Loucy (cell line): ENCODE measurements around the gene ELP6.
"Not testable (repeated sequence)": the region's sequence is repeated elsewhere in the genome, so short reads cannot be mapped to it uniquely, and the experiment has no call there.

ENCODE experiments used
- H2AFZ ChIP-seq: fragments of 200-600 bp; sonication (generic); 2 replicates; pipeline ENCODE4 v1.6.0; 2016; ENCODE audit warnings: antibody characterized with exemption, mild to moderate bottlenecking, low read length, moderate library complexity
- H3F3A ChIP-seq: fragments of 200-600 bp; 2 replicates; pipeline ENCODE4 v1.6.0; 2016; ENCODE audit warnings: antibody characterized with exemption, low read depth, mild to moderate bottlenecking
- H3K27me3 ChIP-seq: fragments of 200-600 bp; sonication (generic); 2 replicates; pipeline ENCODE4 v1.6.1; 2014; ENCODE audit warnings: low read length, mild to moderate bottlenecking; ENCODE audit not compliant: insufficient read depth, poor library complexity, severe bottlenecking
- H3K36me3 ChIP-seq: fragments of 200-600 bp; sonication (generic); 2 replicates; pipeline ENCODE4 v1.6.1; 2016; ENCODE audit warnings: low read length; ENCODE audit not compliant: insufficient read depth
- H3K4me1 ChIP-seq: fragments of 200-600 bp; sonication (generic); 2 replicates; pipeline ENCODE4 v1.5.1; 2014; ENCODE audit warnings: low read length, mild to moderate bottlenecking; ENCODE audit not compliant: insufficient read depth, poor library complexity, severe bottlenecking
- H3K4me2 ChIP-seq: fragments of 200-600 bp; sonication (generic); 2 replicates; pipeline ENCODE4 v1.6.0; 2014; ENCODE audit warnings: antibody characterized with exemption, low read length, low read depth, mild to moderate bottlenecking; ENCODE audit not compliant: poor library complexity, severe bottlenecking
- H3K4me3 ChIP-seq: fragments of 200-600 bp; sonication (generic); 2 replicates; pipeline ENCODE4 v1.5.1; 2014; ENCODE audit warnings: low read length, mild to moderate bottlenecking, mixed read lengths; ENCODE audit not compliant: poor library complexity, severe bottlenecking
- H3K79me2 ChIP-seq: fragments of 200-600 bp; sonication (generic); 2 replicates; pipeline ENCODE4 v1.6.1; 2014; ENCODE audit warnings: low read length; ENCODE audit not compliant: insufficient read depth
- H3K9ac ChIP-seq: fragments of 200-600 bp; sonication (generic); 2 replicates; pipeline ENCODE4 v1.6.0; 2014; ENCODE audit warnings: mild to moderate bottlenecking, low read depth, low read length, moderate library complexity; ENCODE audit not compliant: poor library complexity, severe bottlenecking
- H3K9me2 ChIP-seq: fragments of 200-600 bp; sonication (generic); replicated peaks from 2 replicates; pipeline ENCODE4 v1.6.1; 2016; ENCODE audit warnings: low read depth, low read length, mixed read lengths
- H3K9me3 ChIP-seq: fragments of 200-600 bp; sonication (generic); 2 replicates; pipeline ENCODE4 v1.6.1; 2014; ENCODE audit warnings: mild to moderate bottlenecking, antibody characterized with exemption, low read length, low read depth; ENCODE audit not compliant: insufficient read depth
- H4K20me1 ChIP-seq: fragments of 200-600 bp; sonication (generic); 2 replicates; pipeline ENCODE4 v1.6.0; 2014; ENCODE audit warnings: antibody characterized with exemption, low read length, mild to moderate bottlenecking; ENCODE audit not compliant: insufficient read depth, poor library complexity, severe bottlenecking
- CTCF ChIP-seq: fragments of 200-600 bp; sonication (generic); conservative IDR thresholded peaks from 2 replicates; pipeline ENCODE4 v1.5.1; 2014; ENCODE audit warnings: mild to moderate bottlenecking, antibody characterized with exemption, low read length
- EZH2phosphoT487 ChIP-seq: fragments of 200-600 bp; IDR thresholded peaks from 2 replicates; pipeline ENCODE4 v1.6.1; 2018; ENCODE audit warnings: antibody characterized with exemption, mild to moderate bottlenecking, moderate library complexity, borderline replicate concordance

ELP6 gene

GRCh38 chr3:47485812-47486211 is 27.7 kb downstream of the ELP6 start:
- Histone ChIP-seq H2AFZ (no peak overlapping the region), H3K27me3 (no peaks in the 10 kb centered on the region), H3F3A (no peaks in the 10 kb centered on the region), H3K9ac (no peak overlapping the region), H3K4me3 (no peak overlapping the region), H3K4me1 (no peaks in the 10 kb centered on the region), H3K9me3 (no peaks in the 10 kb centered on the region), H3K9me2 (no peaks in the 10 kb centered on the region), H4K20me1 (no peaks in the 10 kb centered on the region), H3K4me2 (no peak overlapping the region), H3K79me2 (no peaks in the 10 kb centered on the region), H3K36me3 (no peaks in the 10 kb centered on the region)
- no peak for TF ChIP-seq EZH2phosphoT487
- TF ChIP-seq CTCF, result no peak

- no peaks in the 10 kb centered on the region for H3K79me2 ChIP-seq
- no peak for TF ChIP-seq EZH2phosphoT487
- no peak for TF ChIP-seq CTCF
- H3K36me3 ChIP-seq, result no peaks in the 10 kb centered on the region
- no peak overlapping the region for H2AFZ ChIP-seq
- no peaks in the 10 kb centered on the region for H3K9me2 ChIP-seq
- no peak overlapping the region for H3K9ac ChIP-seq
- no peaks in the 10 kb centered on the region for H3K9me3 ChIP-seq
- H3K27me3 ChIP-seq, result no peaks in the 10 kb centered on the region
- H3F3A ChIP-seq, result no peaks in the 10 kb centered on the region
- H3K4me3 ChIP-seq, result no peak overlapping the region
- no peaks in the 10 kb centered on the region for H3K4me1 ChIP-seq
- H4K20me1 ChIP-seq, result no peaks in the 10 kb centered on the region
- H3K4me2 ChIP-seq, result no peak overlapping the region
Observed at GRCh38 chr3:47482366-47482765, 31.1 kb downstream of the ELP6 start.

- not testable (repeated sequence) for H3K4me2 ChIP-seq, H2AFZ ChIP-seq, H3K9me3 ChIP-seq, H4K20me1 ChIP-seq, H3K36me3 ChIP-seq, H3K79me2 ChIP-seq, H3K9ac ChIP-seq, H3F3A ChIP-seq, H3K27me3 ChIP-seq, H3K4me3 ChIP-seq, H3K9me2 ChIP-seq, H3K4me1 ChIP-seq
Observed at GRCh38 chr3:47481763-47482162, 31.7 kb downstream of the ELP6 start.

- not testable (repeated sequence) for H3K4me1 ChIP-seq, H3K4me3 ChIP-seq, H3K9me2 ChIP-seq, H3K9ac ChIP-seq, H3K27me3 ChIP-seq, H3F3A ChIP-seq, H3K79me2 ChIP-seq, H3K36me3 ChIP-seq, H2AFZ ChIP-seq, H3K9me3 ChIP-seq, H4K20me1 ChIP-seq, H3K4me2 ChIP-seq
Observed at GRCh38 chr3:47480267-47480666, 33.2 kb downstream of the ELP6 start.
